GOT3 (cell line): ENCODE results near the gene MFAP2.
A peak's percentile ranks its signal among the peaks of the same experiment; 100 is the strongest.
"Not testable (repeated sequence)": the region's sequence is repeated elsewhere in the genome, so short reads cannot be mapped to it uniquely, and the experiment has no call there.

Experiments used
- DNase-seq: peaks from one replicate; lab custom pipeline; 2025; ENCODE audit warnings: mixed read lengths; lab: John Stamatoyannopoulos, UW

The MFAP2 gene

GRCh38 chr1:16961297-16962133 is 18.9 kb downstream of the MFAP2 start:
- DNase-seq, result no peak

DNA sequence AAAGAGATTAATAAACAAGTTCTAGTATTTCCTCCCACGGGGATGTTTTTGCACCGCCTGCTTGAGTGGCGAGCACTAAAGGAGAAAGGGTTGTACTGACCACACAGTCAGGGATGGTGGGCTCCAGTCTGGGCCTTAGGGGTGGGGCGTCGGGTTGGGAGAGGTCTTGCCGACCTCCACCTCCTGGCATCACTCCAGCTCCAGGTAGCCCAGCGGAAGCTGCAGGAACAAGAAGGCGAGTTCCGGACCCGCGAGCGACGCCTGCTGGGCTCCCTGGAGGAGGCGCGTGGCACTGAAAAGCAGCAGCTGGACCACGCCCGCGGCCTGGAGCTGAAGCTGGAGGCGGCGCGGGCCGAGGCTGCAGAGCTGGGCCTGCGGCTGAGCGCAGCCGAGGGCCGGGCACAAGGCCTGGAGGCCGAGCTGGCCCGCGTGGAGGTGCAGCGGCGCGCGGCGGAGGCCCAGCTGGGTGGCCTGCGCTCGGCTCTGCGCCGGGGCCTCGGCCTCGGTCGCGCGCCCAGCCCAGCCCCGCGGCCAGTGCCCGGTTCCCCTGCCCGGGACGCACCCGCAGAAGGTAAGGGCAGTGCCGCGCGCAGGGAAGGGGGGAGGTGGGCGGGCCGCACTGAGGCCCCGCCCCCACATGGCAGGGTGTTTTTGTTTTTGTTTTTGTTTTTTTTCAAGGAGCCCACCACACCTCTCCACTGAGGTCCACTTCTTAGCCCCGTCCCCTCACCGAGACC is 19.7 kb downstream of the MFAP2 start:
- DNase-seq, result peak; percentile 41

GRCh38 chr1:16958475-16958874 is 21.9 kb downstream of the MFAP2 start:
- DNase-seq, result no peak

- DNase-seq, result no peak
These were observed 22.7 kb downstream of the MFAP2 start for GRCh38 chr1:16957731-16958130.

DNA sequence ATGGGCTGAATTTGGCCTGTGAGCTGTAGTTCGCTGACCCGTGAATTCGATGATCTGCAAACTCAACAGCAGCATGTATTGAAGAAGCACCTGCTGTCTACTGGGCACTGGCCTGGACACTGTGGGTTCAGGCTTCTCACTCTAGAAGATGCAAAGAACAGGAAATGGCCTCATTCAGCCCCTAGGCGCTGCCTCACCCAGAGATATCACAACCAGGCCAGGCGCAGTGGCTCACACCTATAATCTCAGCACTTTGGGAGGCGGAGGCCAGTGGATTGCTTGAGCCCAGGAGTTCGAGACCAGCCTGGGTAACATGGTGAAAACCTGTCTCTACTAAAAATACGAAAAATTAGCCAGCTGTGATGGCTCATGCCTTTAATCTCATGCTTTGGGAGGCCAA is 23.6 kb downstream of the MFAP2 start:
- DNase-seq, result no peak

GRCh38 chr1:16955186-16955585 is 25.2 kb downstream of the MFAP2 start:
- DNase-seq, result no peak

- no peak for DNase-seq
These were observed 25.8 kb downstream of the MFAP2 start for GRCh38 chr1:16954579-16954978.

GRCh38 chr1:16952376-16952775 is 28.0 kb downstream of the MFAP2 start:
- DNase-seq, result not testable (repeated sequence)

- DNase-seq, result peak; percentile 53
These were observed 31.4 kb downstream of the MFAP2 start for GRCh38 chr1:16949026-16949425.

DNA sequence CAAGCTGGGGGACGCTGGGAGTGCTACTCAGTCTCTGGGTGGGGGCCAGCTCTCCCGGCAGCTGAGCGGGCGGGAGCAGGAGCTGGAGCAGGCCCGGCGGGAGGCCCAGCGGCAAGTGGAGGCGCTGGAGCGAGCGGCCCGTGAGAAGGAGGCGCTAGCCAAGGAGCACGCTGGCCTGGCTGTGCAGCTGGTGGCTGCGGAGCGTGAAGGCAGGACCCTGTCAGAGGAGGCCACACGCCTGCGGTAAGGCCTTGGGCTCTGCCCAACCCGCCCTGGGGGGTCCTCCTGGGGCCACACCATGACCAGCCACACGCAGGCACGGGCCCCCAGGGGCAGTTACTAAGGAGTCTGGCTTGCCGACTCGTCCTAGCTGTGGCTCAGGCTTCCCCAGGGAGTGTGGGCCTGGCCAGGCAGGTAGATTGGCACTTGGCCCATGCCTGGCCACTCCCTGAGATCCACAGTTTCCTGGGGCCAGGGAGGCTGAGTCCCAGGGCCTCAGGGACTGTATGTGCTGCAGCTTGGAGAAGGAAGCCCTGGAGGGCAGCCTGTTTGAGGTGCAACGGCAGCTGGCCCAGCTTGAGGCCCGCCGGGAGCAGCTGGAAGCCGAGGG is 32.0 kb downstream of the MFAP2 start:
- peak; percentile 19 for DNase-seq

DNA sequence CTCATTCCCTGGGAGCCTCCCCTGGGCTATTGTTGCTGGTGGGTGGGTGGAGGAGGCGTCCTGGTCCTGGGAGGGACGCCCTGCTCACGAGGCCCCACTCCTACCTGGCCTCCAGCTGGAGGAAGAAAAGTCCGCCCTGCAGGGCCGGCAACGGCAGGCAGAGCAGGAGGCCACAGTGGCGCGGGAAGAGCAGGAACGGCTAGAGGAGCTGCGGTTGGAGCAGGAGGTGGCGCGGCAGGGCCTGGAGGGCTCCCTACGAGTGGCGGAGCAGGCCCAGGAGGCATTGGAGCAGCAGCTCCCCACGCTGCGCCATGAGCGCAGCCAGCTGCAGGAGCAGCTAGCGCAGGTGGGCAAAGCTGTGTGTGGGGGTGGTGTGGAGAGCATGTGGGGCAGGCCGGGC is 33.8 kb downstream of the MFAP2 start:
- no peak for DNase-seq

DNA sequence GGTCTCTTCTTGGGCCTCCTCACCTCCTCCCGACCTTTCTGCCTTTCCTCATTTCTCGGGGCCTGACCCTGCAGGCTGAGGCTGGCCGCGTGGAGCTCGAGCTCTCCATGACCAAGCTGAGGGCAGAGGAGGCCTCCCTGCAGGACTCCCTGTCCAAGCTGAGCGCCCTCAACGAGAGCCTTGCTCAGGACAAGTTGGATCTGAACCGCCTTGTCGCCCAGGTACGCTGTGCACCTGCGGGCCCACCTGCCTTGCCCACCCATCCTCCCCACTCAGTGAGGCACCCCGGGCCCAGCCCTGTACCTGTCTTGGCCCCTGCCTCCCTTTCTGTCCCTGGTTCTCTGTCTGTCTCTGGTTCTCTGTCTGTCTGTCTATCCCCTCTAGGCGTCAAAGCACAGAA is 34.2 kb downstream of the MFAP2 start:
- not testable (repeated sequence) for DNase-seq

GRCh38 chr1:16945512-16945911 is 34.9 kb downstream of the MFAP2 start:
- not testable (repeated sequence) for DNase-seq

- no peak for DNase-seq
These were observed 36.4 kb downstream of the MFAP2 start for GRCh38 chr1:16944038-16944437.

GRCh38 chr1:16939386-16940180 is 40.8 kb downstream of the MFAP2 start:
- not testable (repeated sequence) for DNase-seq

DNA sequence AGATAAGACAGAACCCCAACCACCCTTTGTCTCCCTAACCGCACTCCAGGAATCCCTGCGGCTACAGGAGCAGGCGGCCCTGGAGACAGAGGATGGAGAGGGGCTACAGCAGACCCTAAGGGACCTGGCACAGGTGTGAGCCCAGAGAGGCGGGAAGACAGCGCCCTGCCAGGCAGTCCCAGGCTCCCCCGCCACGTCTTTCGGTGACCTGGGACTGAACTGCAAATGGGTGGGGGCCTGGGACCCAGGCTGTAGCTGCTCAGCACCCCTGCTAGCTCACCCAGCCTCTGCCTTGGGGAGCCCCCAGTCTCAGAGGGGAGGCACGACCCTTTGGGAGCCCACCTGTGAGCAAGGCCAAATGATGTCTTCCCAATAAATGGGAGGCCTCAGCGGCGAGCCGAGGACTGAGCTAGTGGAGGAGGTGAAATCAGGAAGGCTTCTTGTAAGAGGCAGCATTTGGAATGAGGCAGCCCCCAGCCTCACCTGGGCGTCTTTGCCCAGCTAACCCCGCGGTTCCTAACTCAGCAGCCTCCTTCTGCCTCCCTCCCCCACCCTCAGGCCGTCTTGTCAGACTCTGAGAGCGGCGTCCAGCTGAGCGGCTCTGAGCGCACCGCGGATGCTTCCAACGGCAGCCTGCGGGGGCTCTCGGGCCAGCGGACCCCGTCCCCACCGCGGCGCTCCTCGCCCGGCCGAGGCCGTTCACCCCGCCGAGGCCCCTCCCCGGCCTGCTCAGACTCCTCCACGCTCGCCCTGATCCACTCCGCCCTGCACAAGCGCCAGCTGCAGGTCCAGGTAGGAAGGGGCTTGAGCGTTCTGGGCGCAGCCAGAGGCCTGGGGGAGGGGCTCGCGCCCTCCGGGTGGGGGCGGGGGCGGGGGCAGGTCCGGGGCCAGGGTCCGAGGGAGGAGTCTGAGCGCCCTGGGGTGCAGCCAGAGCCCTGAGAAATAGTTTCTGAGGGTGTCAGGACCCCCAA is 41.8 kb downstream of the MFAP2 start:
- no peak for DNase-seq

DNA sequence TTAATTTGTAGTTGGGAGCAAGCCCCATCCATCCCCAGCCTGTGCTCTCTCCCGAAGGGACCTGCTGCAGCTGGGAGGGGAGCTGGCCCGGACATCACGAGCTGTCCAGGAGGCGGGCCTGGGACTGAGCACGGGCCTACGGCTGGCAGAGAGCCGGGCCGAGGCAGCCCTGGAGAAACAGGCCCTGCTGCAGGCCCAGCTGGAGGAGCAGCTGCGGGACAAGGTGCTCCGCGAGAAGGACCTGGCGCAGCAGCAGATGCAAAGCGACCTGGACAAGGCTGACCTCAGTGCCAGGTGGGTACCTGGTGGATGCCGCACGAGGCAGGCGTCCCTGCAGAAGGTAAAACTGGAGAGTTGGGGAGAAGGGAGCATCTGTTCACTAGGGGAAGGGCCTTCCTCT is 43.8 kb downstream of the MFAP2 start:
- DNase-seq, result not testable (repeated sequence)

GRCh38 chr1:16933945-16934344 is 46.5 kb downstream of the MFAP2 start:
- DNase-seq, result not testable (repeated sequence)

GRCh38 chr1:16931206-16931934 is 49.0 kb downstream of the MFAP2 start:
- DNase-seq, result not testable (repeated sequence)
